ENCODE measurements around the gene SLC35F1. TPM values are rescaled to one million over a fixed set of nuclear protein-coding genes. Genes with fewer than 3 reads are reported as not detected.

The SLC35F1 gene
- total RNA-seq, 1 experiment from 2014 or later = 4.3 TPM

GRCh38 chr6:117861545-117861944 is 45.5 kb upstream of the SLC35F1 start:
- Histone ChIP-seq H3K23ac (ENCODE audit: insufficient read length, low read depth, low read length) (no peak overlapping the region), H2BK12ac (ENCODE audit: insufficient read length, low read depth, low read length) (no peak overlapping the region), H2BK20ac (ENCODE audit: low read depth, low read length, poor library complexity, severe bottlenecking) (no peak overlapping the region), H3K14ac (ENCODE audit: insufficient read depth, low read length) (no peak overlapping the region), H4K91ac (ENCODE audit: insufficient read length, low read depth, low read length) (no peak overlapping the region), H3K9ac (ENCODE audit: extremely low read depth, insufficient read length, low read length) (no peak overlapping the region), H3K4me1 (ENCODE audit: insufficient read depth, low read length) (no peaks in the 10 kb centered on the region), H3K23me2 (ENCODE audit: insufficient read length, low read depth, low read length, poor library complexity, severe bottlenecking) (no peaks in the 10 kb centered on the region), H3K79me1 (ENCODE audit: insufficient read depth, low read depth, low read length, poor library complexity, severe bottlenecking) (no peaks in the 10 kb centered on the region), H3K27ac (ENCODE audit: insufficient read length, low read depth, low read length) (no peak overlapping the region), H4K8ac (replicated peaks; ENCODE audit: insufficient read length, low read depth, low read length) (no peak overlapping the region), H3K56ac (ENCODE audit: insufficient read length, low read depth, low read length) (no peak overlapping the region), H3K4me2 (ENCODE audit: insufficient read depth, insufficient read length, low read length) (no peak overlapping the region), H3K79me2 (ENCODE audit: insufficient read depth, low read length) (no peaks in the 10 kb centered on the region), H2AFZ (ENCODE audit: low read length) (no peak overlapping the region), H3K27me3 (ENCODE audit: insufficient read depth, low read length) (no peaks in the 10 kb centered on the region), H3K18ac (ENCODE audit: insufficient read length, low read depth, low read length) (no peak overlapping the region), H4K20me1 (ENCODE audit: control insufficient read depth, insufficient read depth, insufficient read length) (no peaks in the 10 kb centered on the region), H3K9me3 (ENCODE audit: control insufficient read depth, low read depth, low read length) (peaks cover 8% of the 10 kb centered on the region), H2BK120ac (ENCODE audit: low read depth, low read length, poor library complexity, severe bottlenecking) (no peak overlapping the region), H3K4ac (ENCODE audit: low read depth, low read length) (no peak overlapping the region), H2BK5ac (ENCODE audit: insufficient read length, low read length) (no peak overlapping the region), H2BK15ac (ENCODE audit: low read depth, low read length) (no peak overlapping the region), H3T11ph (ENCODE audit: low read length) (no peak overlapping the region), H2AK5ac (ENCODE audit: insufficient read length, low read length) (no peak overlapping the region), H4K5ac (ENCODE audit: insufficient read length, low read depth, low read length) (no peak overlapping the region)
- no peak for DNase-seq
- no peak overlapping the region for H3K27ac Mint-ChIP-seq
- no peak for TF ChIP-seq CTCF (conservative IDR thresholded peaks at IDR 0.05)
- WGBS (ENCODE audit: extremely low coverage, insufficient read length, low lambda C conversion rate) = no CpG with 5 or more reads among the region's 3 CpGs
- H3K36me3 Mint-ChIP-seq (ENCODE audit: insufficient read depth in 1 of 3, low read depth in 3 of 3) = peaks cover 8 to 20% (median 13%) of the 10 kb centered on the region in 3 experiments; a peak in 6 of 7 replicates
- H3K4me1 Mint-ChIP-seq = peaks cover 14 to 16% of the 10 kb centered on the region in 2 experiments
- peaks cover 30 to 31% of the 10 kb centered on the region in 2 experiments for H3K9me3 Mint-ChIP-seq
- H3K27me3 Mint-ChIP-seq (ENCODE audit: low read depth) = peaks cover 14% of the 10 kb centered on the region
- H3K4me3 Mint-ChIP-seq = no peak overlapping the region
